Activated T-cell treated with anti-CD3 and anti-CD28 coated beads, Interleukin-2, amount 50 U/mL, for 1 hour (primary cell): ENCODE measurements around the gene PDE8B.
"Not testable (repeated sequence)": the region's sequence is repeated elsewhere in the genome, so short reads cannot be mapped to it uniquely, and the experiment has no call there.

Experiments used
- DNase-seq: peaks from one replicate; pipeline ENCODE4 v3.0.0-alpha.2; 2020

Gene PDE8B

DNA sequence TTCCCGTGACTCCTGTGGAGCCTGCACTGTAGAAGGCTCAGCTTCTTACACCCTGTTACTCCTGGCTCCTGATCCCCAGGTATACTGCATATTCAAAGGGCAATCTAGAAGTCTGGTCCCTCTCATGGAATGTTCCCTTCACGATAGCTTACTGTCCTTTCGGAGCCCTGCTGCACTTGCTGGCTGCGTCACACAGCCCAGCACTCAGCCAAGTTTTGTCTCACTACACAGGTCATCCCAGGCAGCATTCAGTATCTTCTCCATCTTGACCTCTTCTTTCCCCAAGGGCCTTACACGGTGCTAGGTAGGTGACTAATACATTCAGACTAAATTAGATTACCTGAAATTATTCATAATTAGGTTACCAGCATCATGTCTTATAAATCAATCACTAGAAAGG lies 157.9 kb downstream of the PDE8B start:
- no peak for DNase-seq

DNA sequence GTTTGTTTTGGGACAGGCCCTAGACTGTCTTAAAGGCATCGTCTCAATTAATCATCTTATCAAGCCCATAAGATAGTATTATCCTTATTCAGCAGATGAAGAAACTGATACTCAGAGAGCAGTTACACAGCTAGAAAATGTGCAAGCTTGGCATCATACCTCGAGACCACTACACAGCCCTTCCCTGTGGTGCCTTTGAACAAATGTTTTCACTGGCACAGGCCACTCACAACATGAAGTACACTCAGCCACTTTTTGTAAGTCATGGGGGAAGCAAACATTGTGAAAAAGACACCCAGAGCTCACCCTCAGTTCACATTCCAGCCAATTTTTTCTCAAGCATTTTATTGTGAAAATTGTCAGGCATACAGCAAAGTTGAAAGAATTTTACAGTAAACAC lies 159.1 kb downstream of the PDE8B start:
- DNase-seq, result no peak

DNA sequence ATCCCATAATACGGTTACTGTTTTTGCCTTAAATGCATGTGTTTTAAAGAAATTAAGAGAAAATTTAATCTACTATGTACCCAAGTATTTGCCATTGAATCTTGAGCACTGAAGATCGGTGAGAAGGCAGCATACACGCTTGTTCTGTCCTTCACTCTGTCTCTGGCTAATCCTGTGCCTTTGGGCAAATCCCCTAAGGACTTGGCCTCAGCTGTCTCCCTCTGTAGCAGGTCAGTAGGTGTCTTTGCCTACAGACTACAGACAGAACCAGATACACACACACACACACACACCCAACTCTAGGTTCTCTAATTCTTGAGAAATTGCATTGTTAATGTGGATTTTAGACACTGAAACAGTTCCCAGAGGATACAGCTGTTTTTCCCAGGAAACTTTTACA lies 164.2 kb downstream of the PDE8B start:
- no peak for DNase-seq

DNA sequence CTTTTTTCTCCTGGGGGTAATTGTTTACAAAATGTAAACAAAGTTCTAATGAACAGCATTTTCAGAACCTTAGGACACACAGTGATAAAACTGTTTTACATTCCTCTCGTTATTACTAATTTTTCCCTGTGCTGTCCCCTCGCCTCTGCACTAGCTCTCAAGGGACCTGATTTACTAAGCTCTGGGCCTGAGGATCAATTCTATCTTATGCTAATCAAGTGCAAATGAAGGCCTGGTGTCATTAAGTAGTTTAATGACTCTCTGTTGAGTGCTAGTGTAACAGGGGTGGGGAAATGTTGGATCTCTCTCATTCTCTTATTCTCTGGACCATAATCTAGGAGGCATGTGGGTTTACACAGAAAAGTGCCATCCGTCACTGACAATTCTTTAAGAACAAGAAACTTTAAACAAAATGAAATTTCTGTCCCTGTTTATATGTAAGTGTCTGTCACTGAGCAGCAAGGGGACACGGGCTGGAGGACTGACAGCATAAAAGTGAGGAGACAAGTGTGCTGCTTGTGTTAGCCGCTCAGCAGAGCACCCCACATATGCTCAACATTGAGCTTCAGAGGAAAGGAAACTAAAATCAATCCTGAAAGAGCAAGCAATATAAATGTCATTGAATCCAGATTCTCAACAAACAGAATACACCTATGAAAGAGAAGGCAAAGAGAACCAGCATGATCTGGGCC lies 166.3 kb downstream of the PDE8B start:
- no peak for DNase-seq

DNA sequence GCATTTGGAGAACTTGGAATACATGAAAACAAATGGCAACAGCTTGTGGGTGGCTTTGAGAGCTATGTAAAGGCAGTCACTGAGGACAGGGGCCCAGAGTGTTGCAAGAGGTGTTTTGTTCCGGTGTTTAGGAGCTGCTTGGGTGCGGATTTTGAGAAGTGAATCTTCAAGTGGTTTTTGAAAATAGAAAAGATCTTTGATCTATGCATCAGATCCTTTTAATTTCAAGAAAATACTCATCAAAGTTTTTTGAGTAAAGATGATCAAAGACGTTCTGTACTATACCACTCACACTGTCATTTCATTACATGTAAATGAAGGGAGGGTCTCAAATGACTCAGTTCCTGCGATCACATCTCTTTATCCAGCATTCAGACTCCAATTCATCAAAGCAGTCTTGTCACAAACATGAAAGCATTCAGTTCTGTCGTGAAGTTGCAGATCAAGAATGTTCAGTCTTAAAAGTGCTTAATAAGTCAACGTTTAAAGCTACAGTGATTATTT lies 169.1 kb downstream of the PDE8B start:
- no peak for DNase-seq

DNA sequence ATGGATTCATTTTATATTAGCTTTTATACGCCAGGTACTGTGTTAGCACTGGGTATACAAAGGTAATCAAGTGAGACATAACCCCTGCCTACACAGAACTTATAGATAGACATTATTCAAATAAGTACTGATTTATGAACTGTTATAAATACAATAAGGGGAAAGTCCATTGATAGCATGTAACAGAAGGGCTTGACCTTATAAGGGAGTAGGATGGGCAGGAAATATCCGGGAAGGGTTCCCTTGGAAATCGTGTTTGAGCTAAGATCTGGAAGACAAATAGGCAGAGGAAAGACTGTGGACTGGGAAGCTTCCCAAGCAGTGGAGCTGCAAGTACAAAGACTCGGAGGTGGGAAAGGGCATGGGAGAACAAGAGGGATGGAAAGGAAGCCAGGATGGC lies 170.2 kb downstream of the PDE8B start:
- no peak for DNase-seq

DNA sequence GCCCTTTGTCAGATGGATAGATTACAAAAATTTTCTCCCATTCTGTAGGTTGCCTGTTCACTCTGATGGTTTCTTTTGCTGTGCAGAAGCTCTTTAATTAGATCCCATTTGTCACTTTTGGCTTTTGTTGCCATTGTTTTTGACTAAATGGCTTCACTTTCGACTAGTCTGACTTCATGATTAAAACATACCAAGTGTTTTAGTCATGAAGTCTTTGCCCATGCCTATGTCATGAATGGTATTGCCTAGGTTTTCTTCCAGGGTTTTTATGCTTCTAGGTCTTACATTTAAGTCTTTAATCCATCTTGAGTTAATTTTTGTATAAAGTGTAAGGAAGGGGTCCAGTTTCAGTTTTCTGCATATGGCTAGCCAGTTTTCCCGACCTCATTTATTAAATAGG lies 172.9 kb downstream of the PDE8B start:
- not testable (repeated sequence) for DNase-seq

DNA sequence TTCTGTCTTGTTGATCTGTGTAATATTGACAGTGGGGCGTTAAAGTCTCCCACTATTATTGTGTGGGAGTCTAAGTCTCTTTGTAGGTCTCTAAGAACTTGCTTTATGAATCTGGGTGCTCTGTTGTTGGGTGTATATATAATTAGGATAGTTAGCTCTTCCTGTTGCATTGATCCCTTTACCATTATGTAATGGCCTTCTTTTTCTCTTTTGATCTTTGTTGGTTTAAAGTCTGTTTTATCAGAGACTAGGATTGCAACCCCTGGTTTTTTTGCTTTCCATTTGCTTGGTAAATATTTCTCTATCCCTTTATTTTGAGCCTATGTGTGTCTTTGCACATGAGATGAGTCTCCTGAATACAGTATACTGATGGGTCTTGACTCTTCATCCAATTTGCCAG lies 175.9 kb downstream of the PDE8B start:
- not testable (repeated sequence) for DNase-seq

DNA sequence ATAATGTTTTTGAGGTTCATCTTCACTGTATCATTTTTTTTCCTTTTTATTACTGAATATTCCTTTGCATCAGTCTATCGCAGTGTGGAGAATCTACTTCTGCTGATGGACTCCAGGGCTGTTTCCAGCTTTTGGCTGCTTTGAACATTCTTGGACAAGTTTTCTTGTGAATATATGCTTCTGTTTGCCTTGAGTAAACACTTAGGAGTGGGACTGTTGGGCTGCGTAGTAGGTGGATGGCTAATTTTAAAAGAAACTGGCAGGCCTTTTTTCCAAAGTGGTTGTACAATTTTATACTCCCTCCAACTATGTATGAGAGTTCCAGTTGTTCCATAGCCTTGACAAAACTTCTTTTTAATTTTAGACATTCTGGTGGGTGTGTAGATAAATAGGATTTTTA lies 179.3 kb downstream of the PDE8B start:
- DNase-seq, result no peak

DNA sequence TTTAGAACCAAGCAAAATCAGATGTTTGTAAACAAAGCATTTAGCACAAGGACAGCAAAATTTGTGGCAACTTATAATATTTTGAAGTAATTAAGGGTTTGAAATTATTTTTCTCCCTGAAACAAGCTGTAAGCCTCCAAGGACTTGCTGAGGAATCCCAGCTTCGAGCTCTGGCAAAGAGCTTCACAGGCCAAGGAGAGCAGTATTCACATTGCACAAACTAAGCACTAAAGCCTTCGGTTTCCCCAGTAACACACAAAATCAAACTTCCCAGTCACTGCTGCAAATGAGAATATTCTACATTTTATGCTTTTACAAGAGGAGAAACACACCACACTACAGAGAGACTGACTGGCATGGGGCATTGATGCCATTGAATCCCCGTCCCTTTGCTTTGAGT lies 179.7 kb downstream of the PDE8B start:
- DNase-seq, result no peak

DNA sequence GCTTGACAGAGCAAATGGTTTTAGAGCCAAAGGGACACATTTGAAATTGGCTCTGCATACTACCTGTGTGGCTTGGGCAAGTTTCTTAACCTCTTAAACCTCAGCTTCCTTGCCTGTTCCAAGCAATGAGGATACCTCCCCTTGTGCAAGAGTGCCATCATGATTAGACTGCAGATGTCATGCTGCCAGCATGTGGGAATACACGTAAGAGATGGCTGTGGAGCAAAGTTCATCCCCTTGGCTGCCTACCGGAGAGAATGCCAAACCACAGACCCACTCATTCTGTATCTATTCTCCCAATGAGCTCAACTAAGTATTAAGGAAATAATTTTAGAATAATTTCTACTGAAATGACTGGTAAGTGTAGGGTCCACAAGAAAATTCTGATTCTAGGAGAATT lies 180.3 kb downstream of the PDE8B start:
- DNase-seq, result no peak

DNA sequence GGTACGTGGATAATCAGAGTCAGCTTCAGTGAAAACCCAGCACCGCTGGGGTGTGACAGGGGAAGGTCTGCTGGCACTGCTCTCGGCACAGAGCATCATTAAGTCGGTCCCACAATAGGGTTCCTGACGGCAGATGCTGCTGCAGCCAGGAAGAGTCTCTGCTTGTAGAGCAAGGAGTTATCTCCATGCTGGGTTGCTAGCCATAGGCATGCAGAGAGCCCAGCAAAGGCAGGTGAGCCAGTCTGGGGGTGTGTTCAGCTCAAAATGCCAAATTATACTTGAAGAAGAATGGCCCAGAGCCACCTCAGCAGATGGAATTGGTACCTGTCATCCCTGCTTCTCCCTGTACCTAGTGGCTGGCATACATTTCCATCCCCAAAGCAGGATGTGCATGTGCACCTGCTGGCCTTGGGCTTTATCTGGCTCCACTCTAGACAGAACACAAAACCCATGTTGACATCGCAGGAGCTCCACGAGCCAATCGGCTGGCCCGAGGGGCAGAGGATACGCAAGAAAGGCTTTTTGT lies 180.8 kb downstream of the PDE8B start:
- DNase-seq, result no peak

DNA sequence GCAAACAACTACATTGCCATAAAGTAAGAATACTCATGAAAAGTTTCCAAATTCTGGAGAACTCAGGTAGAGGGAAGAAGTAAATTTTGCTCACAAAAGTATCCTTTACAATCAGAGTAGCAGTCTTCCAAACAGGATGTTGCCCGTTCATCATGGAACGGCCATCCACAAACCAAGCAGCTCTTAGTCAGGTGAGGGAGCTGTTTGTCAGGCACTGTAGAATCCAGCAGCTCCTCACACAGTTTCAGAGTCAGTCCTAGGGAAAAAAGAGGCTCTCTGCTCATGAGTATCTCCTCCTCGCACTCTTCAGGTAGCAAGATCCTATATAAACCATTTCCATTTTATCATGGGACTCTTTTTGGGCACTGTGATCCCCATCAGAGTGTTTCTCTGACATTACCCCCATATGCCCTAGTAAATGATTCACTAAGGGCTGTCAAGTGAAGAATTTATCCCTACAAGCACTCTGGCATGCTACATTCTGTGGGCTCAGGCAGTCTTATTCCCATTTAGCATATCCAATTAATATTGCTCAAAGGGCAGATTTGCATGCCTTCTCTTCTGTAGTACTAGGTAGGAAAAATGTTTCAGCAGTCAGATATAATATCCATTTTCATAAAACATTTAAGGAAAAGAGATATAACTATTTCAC lies 183.7 kb downstream of the PDE8B start:
- no peak for DNase-seq

DNA sequence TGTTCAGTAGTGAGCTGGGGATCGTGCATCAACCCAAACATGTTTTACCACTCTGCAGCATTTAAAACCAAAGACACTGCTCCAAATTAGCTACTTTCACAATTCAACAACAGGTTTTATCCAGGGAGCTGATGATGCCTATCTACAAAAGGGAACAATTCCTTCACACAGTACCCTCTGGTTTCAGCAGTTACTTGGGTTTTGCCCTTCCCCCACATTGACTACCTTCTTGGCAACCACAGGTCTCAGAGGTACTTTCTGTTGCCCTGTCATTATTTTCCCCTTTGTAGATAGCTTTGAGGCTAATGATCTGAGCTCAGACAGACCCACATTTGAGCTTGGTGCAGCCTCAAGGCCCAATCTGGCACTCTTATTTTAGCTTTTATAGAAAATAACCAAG lies 185.5 kb downstream of the PDE8B start:
- DNase-seq, result no peak

DNA sequence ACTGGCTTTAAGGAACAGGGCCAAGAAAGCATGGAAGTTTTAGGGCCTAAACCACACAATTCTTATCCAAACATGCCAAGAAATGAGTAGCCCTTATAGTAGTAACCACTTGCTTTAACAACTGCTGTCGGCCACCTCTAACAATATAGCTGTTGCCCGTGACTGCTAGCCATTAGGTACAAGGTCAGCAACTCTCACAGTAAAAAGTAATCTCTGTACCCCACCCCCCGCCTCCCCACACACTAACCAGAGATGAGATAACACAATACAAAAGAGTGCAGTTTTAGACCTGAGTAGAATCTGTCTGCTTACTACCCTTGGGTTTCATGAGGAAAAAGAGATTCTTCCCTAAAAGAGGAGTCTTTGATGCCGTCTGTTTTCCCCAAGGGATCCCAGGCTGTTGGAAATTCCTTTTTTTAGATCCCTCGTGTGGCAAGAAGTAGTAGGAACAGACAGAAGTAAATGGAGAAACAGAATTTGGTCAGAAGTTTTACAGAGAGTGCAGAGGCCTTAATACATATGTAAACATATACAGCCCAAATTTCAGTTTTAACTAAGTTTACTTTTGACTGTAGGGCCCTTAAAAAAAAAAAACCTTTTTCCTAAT lies 187.3 kb downstream of the PDE8B start:
- no peak for DNase-seq

DNA sequence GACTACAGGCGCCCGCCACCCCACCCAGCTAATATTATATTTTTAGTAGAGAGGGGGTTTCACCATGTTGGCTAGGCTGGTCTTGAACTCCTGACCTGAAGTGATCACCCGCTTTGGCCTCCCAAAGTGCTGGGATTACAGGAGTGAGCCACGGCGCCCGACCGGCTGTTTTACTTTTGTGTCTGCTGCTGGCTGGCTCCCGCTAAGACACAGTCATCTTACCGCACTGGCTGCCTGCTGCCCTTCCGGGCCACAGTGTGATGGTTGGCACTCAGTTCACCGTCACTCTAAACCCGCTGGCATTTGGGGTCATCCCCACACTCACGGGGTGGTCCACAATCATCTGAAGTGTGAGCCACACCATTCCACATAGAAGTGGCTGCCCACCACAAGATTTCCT lies 188.0 kb downstream of the PDE8B start:
- no peak for DNase-seq

DNA sequence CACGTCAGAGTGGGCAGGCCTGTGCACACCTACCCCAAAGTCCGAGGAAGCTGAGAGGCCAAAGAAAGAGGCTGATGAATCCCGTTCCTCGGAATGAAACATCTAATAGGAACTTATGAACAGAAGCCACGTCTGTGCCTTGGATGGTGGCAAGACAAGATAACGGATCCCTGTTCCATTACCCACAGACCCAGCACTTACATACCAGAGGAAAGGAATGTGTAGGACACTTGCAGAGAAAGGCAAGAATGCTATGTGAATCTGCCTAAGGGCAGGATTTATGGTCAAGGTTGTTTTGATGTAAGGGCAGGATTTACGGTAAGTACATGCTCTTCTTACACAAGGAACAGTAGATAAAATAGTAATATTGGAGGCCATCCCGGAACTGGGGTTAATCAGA lies 188.4 kb downstream of the PDE8B start:
- DNase-seq, result no peak

DNA sequence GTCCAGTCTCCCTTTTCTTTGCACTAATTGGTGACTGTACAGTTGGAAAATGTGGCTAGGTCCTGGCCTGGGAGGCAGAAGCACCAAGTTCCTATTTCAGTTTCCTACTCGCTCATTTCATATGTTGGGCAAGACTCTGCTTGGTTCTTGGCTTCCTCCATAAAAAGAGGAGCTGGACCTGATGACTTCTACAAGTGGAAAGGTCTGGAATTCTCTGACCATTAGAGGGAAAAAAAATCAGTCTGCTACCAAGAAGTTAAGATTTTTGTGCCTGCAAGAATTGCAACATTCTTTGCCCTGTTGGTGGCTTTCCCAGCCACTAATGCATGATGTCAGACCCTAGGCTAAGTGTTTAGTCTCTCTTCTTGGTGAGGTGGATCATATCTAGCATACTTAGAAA lies 190.2 kb downstream of the PDE8B start:
- DNase-seq, result no peak

DNA sequence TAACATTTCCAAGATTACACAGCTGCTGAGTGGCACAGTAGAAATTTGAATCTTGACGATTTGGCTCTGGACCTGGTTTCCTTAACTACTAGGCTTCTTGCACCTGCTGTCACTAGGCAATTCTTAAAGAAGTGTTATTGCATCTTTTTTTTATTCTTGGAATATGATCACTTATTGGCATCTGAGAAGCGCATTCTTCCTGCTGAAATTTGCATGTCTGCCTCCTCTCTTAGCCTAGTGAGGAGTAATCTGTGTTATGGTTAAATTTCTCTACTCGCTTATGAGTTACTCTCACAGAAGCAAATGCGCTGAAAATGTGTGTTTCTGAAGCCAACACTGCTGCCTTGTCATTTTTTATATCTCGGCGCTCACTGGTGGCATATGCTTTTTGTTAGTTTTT lies 192.3 kb downstream of the PDE8B start:
- no peak for DNase-seq

DNA sequence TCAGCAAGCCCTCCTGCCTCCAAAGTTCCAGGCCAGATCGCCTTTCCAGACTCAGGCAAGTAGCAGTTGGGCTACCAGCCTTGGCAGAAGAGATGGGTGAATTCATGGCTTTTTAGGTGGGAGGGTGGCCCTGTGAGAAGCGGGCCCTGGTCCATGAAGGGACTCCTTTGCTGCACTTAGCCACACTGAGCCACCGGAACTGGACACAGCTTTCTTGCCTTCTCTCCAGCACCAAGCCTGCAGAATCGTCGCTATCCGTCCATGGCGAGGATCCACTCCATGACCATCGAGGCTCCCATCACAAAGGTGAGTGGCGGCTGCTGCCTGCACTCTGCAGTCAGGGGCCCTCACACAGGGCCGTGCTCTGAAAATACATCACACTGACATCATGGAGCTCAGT lies 196.7 kb downstream of the PDE8B start:
- DNase-seq, result no peak

DNA sequence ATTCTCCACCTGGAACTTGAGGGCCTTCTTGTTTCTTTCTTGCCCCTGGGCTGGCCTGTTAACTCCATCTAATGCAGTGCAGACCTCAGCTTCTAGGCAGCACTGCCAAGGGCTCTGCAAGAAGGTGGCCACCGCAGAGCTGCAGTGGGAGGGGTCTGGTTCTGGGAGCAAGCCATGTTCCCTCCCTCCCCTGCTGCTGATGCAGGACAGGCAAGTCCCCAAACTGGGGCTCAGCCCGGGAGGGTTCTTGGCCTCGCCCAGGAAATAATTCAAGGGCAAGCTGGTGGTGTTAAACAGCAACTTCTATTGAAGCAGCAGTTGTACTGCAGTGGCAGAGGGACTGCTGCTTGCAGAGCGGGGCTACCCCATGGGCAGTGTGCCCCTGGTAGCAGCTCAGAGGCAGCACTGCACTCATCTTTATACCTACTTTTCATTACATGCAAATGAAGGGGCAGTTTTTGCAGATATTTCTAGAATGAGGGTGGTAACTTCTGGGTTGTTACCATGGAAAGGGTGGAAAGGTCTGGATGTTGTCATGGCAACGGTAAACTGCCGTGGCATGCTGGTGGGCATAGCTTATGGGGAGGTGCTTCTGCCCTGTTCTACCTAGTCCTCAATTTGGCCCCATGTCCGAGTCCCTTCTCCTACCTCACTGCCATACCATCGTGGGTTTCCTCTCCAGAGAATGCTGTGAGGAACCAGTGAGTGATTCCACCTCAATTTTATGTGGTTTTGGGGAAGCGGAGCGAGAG lies 199.6 kb downstream of the PDE8B start:
- DNase-seq, result no peak

DNA sequence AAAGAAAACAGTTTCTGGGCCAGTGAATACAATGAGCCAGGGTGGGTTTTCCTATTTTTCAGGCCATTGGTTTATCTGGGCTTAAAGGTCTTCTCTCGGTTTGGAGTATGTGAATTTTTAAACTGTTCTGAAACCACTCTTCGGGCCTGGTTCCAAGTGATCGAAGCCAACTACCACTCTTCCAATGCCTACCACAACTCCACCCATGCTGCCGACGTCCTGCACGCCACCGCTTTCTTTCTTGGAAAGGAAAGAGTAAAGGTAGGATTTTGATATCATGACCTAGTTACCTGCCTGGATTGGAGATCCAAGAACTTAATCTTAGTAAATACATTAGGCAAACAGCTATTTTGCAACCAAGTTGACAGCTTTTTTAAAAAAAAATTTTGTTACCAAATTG lies 202.6 kb downstream of the PDE8B start:
- no peak for DNase-seq

DNA sequence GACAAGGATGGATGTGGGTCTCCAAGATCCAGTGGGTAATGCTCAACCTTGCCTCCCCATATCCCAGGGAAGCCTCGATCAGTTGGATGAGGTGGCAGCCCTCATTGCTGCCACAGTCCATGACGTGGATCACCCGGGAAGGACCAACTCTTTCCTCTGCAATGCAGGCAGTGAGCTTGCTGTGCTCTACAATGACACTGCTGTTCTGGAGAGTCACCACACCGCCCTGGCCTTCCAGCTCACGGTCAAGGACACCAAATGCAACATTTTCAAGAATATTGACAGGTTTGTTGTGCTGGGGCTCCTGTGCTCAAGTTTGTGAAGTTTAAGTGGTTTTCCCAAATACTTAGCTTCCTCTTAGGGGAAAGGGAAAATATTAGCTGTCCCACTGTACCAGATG lies 207.7 kb downstream of the PDE8B start:
- DNase-seq, result no peak
